Thymus (tissue), 11 donors: Measurements from ENCODE around the gene MAN1C1. TPM values are rescaled to one million over a fixed set of nuclear protein-coding genes. Genes with fewer than 3 reads are reported as not detected.

Source experiments
- DNase-seq, 9 donors: peaks; one replicate each; pipeline ENCODE4 v3.0.0-alpha.2; 2013; ENCODE audit warnings: low spot score in 9 of 9, low read depth in 6 of 9, missing footprints in 1 of 9
- H3K27ac ChIP-seq, 2 donors: one replicate each; pipeline ENCODE4 v1.5.1; 2013; ENCODE audit warnings: control low read depth in 1 of 2, low read depth in 1 of 2, low read length in 1 of 2, mild to moderate bottlenecking in 1 of 2, moderate library complexity in 1 of 2
- H3K27me3 ChIP-seq, 2 donors: one replicate each; pipeline ENCODE4 v1.5.1; 2013; ENCODE audit warnings: low read length in 1 of 2; ENCODE audit not compliant: control insufficient read depth in 2 of 2, insufficient read depth in 1 of 2
- H3K36me3 ChIP-seq, 2 donors: one replicate each; pipeline ENCODE4 v1.5.1; 2013; ENCODE audit warnings: low read length in 1 of 2, mild to moderate bottlenecking in 1 of 2, moderate library complexity in 1 of 2; ENCODE audit not compliant: control insufficient read depth in 2 of 2, insufficient read depth in 2 of 2
- H3K4me1 ChIP-seq, 2 donors: one replicate each; pipeline ENCODE4 v1.5.1; 2013; ENCODE audit warnings: low read length in 2 of 2; ENCODE audit not compliant: control insufficient read depth in 2 of 2, insufficient read depth in 2 of 2
- H3K4me3 ChIP-seq, 2 donors: one replicate each; pipeline ENCODE4 v1.5.1; 2013; ENCODE audit warnings: low read length in 2 of 2, control low read depth in 1 of 2, mild to moderate bottlenecking in 1 of 2
- H3K9me3 ChIP-seq, 2 donors: one replicate each; pipeline ENCODE4 v1.5.1; 2013; ENCODE audit warnings: low read length in 1 of 2, mild to moderate bottlenecking in 1 of 2; ENCODE audit not compliant: control insufficient read depth in 2 of 2, insufficient read depth in 1 of 2
- WGBS: extraction: QIAGEN DNeasy Blood & Tissue Kit; methylation state at CpG from one replicate; pipeline ENCODE4 v1.1.7; 2013; 5-methylcytosine and 5-hydroxymethylcytosine counted together
- polyA plus RNA-seq: library from polyadenylated mRNA; stranded (reverse); fragments of 200-250 nt; gene quantifications from one replicate; pipeline ENCODE4 v1.2.3, GENCODE V29; 2013
- total RNA-seq: library from RNA; stranded (reverse); fragments of 120-200 nt; gene quantifications from one replicate; pipeline ENCODE4 v1.2.4, GENCODE V29; 2013
- donor health status: healthy.

Gene MAN1C1
- total and polyA plus RNA-seq, 2 donors, result 9.7 to 18.4 TPM

- no peak for DNase-seq
These were observed 166.1 kb downstream of the MAN1C1 start for GRCh38 chr1:25782608-25783201.

GRCh38 chr1:25784575-25785051 lies 168.0 kb downstream of the MAN1C1 start:
- no peak for DNase-seq
- whole genome bisulfite sequencing, result 93% methylated on average over 9 of the region's 9 CpGs
- H3K27ac ChIP-seq, result no peak overlapping the region
- no peak overlapping the region for H3K4me3 ChIP-seq
- peaks cover 0 to 4% of the 10 kb centered on the region in 2 donors for H3K9me3 ChIP-seq
- peaks cover 3 to 37% of the 10 kb centered on the region in 2 donors for H3K27me3 ChIP-seq
- H3K36me3 ChIP-seq, result no peaks in the 10 kb centered on the region
- H3K4me1 ChIP-seq, result no peaks in the 10 kb centered on the region

More at GRCh38 chr1:25782608-25783201, 166.1 kb downstream of the MAN1C1 start:
- peaks cover 0 to 3% of the 10 kb centered on the region in 2 donors for H3K4me1 ChIP-seq
- peaks cover 5 to 51% of the 10 kb centered on the region in 2 donors for H3K27me3 ChIP-seq
- no peak overlapping the region for H3K4me3 ChIP-seq
- 64% methylated on average over 18 of the region's 18 CpGs for WGBS
- H3K36me3 ChIP-seq, result no peaks in the 10 kb centered on the region
- H3K9me3 ChIP-seq, result peaks cover 0 to 4% of the 10 kb centered on the region in 2 donors
- no peak overlapping the region for H3K27ac ChIP-seq

- no peak for DNase-seq
- H3K4me1 ChIP-seq, result no peaks in the 10 kb centered on the region
- H3K27me3 ChIP-seq, result peaks cover under 1 to 35% of the 10 kb centered on the region in 2 donors
- WGBS, result 93% methylated on average over 10 of the region's 10 CpGs
- no peak overlapping the region for H3K4me3 ChIP-seq
- no peaks in the 10 kb centered on the region for H3K36me3 ChIP-seq
- H3K9me3 ChIP-seq, result peaks cover 0 to 4% of the 10 kb centered on the region in 2 donors
- H3K27ac ChIP-seq, result no peak overlapping the region
These were observed 168.9 kb downstream of the MAN1C1 start for GRCh38 chr1:25785333-25786067.

- WGBS, result 93% methylated on average over 11 of the region's 11 CpGs
- DNase-seq, result no peak
- Histone ChIP-seq H3K4me3 (no peak overlapping the region), H3K27me3 (peaks cover 0 to 28% of the 10 kb centered on the region in 2 donors), H3K4me1 (no peaks in the 10 kb centered on the region), H3K36me3 (no peaks in the 10 kb centered on the region), H3K9me3 (peaks cover 0 to 4% of the 10 kb centered on the region in 2 donors), H3K27ac (peak overlapping the region in 1 of 2 donors; percentile 56)
These were observed 170.5 kb downstream of the MAN1C1 start for GRCh38 chr1:25786887-25787759.

- DNase-seq, result no peak
- H3K36me3 ChIP-seq, result no peaks in the 10 kb centered on the region
- no peaks in the 10 kb centered on the region for H3K9me3 ChIP-seq
- H3K4me3 ChIP-seq, result no peak overlapping the region
- H3K27ac ChIP-seq, result no peak overlapping the region
- H3K27me3 ChIP-seq, result peaks cover 0 to 22% of the 10 kb centered on the region in 2 donors
- 96% methylated on average over 5 of the region's 5 CpGs for WGBS
- H3K4me1 ChIP-seq, result no peaks in the 10 kb centered on the region
These were observed 171.2 kb downstream of the MAN1C1 start for GRCh38 chr1:25787760-25788166.

DNA sequence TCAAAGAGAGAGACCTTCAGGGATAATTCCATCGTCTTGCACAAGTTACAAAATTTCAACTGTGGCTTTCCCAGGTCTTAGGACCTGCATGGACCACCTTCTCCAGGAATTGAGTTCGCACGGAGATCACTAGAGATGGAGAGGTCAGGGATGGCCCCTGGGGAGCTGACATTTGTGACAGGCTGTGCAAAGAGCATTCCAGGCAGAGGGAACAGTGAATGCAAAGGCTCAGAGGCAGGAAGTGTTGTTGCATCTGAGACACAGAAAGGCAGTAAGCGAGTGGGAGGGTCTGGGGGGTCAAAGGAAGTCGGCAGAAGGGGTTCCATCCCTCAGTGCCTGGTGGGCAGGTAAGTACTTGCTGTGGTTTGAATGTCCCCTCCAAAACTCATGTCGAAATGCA lies 173.9 kb downstream of the MAN1C1 start:
- H3K4me1 ChIP-seq, result no peaks in the 10 kb centered on the region
- H3K36me3 ChIP-seq, result no peaks in the 10 kb centered on the region
- 94% methylated on average over 6 of the region's 6 CpGs for WGBS
- peaks cover 0 to 12% of the 10 kb centered on the region in 2 donors for H3K27me3 ChIP-seq
- H3K27ac ChIP-seq, result no peak overlapping the region
- DNase-seq, result no peak
- no peak overlapping the region for H3K4me3 ChIP-seq
- no peaks in the 10 kb centered on the region for H3K9me3 ChIP-seq

DNA sequence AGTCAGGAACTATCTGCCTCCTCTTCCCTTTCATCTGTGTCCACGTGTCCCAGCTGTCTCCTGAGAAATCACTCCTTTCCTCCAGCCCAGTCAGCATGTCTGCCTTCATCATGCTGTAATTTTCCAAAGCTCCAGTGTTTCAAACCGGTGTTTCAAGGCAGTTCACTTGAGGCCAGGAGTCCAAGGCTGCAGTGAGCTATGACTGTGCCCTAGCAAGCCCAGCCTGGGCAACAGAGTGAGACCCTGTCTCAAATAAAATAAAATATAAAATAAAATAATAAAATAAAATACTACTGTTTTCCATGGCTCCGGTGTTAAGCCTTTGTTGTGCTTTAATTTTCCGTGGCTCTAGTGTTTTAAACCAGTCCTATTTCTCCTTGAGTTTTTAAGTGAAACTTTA lies 175.5 kb downstream of the MAN1C1 start:
- WGBS, result 73% methylated on average over 4 of the region's 4 CpGs
- H3K27ac ChIP-seq, result no peak overlapping the region

DNA sequence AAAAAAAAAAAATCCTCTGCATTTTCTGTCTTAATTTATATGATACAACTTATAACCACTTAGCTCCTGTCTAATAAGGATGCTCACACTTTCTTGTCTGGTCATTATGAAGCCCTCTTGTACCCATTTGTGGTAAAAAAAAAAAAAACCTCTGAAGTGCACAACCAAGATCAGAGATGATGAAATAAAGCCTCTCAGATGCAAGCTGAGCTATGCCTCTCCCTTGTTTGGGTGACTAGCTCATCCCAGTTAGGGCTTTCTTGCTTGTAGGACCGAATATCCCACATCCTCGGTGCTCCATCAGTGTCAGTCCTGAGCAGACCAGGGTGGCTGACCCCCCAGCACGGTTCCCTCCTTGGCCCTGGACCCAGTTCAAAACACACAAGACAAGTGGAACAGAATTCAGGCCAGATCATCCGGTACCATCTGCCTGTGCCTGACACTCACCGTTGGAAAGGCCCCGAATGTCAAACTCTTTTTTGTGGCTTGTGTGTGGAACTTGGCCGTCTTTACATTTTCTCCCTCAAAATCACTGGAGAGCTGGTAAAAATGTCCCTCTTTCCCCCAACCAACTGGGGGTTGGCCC lies 177.1 kb downstream of the MAN1C1 start:
- DNase-seq, result no peak
- Histone ChIP-seq H3K27me3 (peaks cover 3 to 23% of the 10 kb centered on the region in 2 donors), H3K4me3 (no peak overlapping the region), H3K27ac (peak overlapping the region in 1 of 2 donors; percentile 3), H3K36me3 (no peaks in the 10 kb centered on the region), H3K9me3 (peaks cover 0 to 4% of the 10 kb centered on the region in 2 donors), H3K4me1 (peaks cover 10 to 17% of the 10 kb centered on the region in 2 donors)
- WGBS, result 74% methylated on average over 7 of the region's 7 CpGs

More for the DNA sequence above, 175.5 kb downstream of the MAN1C1 start:
- Histone ChIP-seq H3K4me1 (peaks cover 5 to 12% of the 10 kb centered on the region in 2 donors), H3K9me3 (peaks cover 0 to 4% of the 10 kb centered on the region in 2 donors), H3K4me3 (no peak overlapping the region), H3K27me3 (peaks cover 3 to 12% of the 10 kb centered on the region in 2 donors), H3K36me3 (no peaks in the 10 kb centered on the region)
- no peak for DNase-seq
